22Rv1 (cell line): ENCODE measurements around the gene SCAPER.

ENCODE experiments used
- H3K27ac ChIP-seq: fragments of 450-650 bp; 2 replicates; pipeline ENCODE4 v1.5.1; 2017
- CTCF ChIP-seq: fragments of 450-650 bp; IDR thresholded peaks from 2 replicates; pipeline ENCODE4 v1.5.1; 2017; ENCODE audit warnings: mild to moderate bottlenecking
- ZFX ChIP-seq: fragments of 450-650 bp; IDR thresholded peaks from 2 replicates; pipeline ENCODE4 v1.6.1; 2017; ENCODE audit warnings: antibody characterized with exemption, borderline replicate concordance

Gene SCAPER

GRCh38 chr15:76815421-76815820, 89.7 kb downstream of the SCAPER start:
- TF ChIP-seq CTCF = no peak
- no peak for TF ChIP-seq ZFX
- no peak overlapping the region for H3K27ac ChIP-seq

- TF ChIP-seq ZFX (no peak), CTCF (no peak)
- H3K27ac ChIP-seq = no peak overlapping the region
Measured at GRCh38 chr15:76812381-76812780, 92.8 kb downstream of the SCAPER start.

- no peak overlapping the region for H3K27ac ChIP-seq
- TF ChIP-seq CTCF = no peak
- TF ChIP-seq ZFX = no peak
Measured at GRCh38 chr15:76809412-76810103, 95.6 kb downstream of the SCAPER start.

- TF ChIP-seq CTCF (no peak), ZFX (no peak)
- H3K27ac ChIP-seq = no peak overlapping the region
Measured at GRCh38 chr15:76803049-76803571, 102.0 kb downstream of the SCAPER start.

GRCh38 chr15:76802411-76802810, 102.7 kb downstream of the SCAPER start:
- TF ChIP-seq CTCF (no peak), ZFX (no peak)
- no peak overlapping the region for H3K27ac ChIP-seq

- TF ChIP-seq CTCF (no peak), ZFX (no peak)
Measured at GRCh38 chr15:76799760-76800159, 105.4 kb downstream of the SCAPER start.

GRCh38 chr15:76795217-76795616, 109.9 kb downstream of the SCAPER start:
- TF ChIP-seq ZFX (no peak), CTCF (no peak)

More at GRCh38 chr15:76799760-76800159, 105.4 kb downstream of the SCAPER start:
- H3K27ac ChIP-seq = no peak overlapping the region

More at GRCh38 chr15:76795217-76795616, 109.9 kb downstream of the SCAPER start:
- no peak overlapping the region for H3K27ac ChIP-seq
